NCI-H2029 (cell line): ENCODE results near the gene CPED1.
"Not testable (repeated sequence)": the region's sequence is repeated elsewhere in the genome, so short reads cannot be mapped to it uniquely, and the experiment has no call there.

ENCODE experiments used
- DNase-seq: peaks from one replicate; lab custom pipeline; 2025; lab: John Stamatoyannopoulos, UW

CPED1 gene

DNA sequence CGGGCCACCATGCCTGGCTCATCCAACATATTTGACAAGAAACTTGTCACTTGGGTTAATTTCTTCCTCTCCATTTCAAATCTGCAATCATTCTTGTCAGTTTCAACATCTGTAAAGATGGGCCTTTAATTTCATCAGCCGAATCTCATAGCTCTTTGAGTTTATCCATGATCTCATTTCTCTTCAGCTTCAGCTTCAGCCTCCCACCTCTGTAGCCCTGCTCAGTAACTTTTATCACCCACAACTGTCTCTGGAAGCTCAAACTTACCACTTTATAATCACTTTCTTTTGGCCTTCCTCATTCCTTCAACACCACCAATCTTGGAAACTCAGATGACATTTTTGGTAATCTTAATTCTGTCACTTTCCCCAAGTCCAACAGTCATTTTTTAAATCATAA, 83.2 kb downstream of the CPED1 start:
- DNase-seq, result no peak

DNA sequence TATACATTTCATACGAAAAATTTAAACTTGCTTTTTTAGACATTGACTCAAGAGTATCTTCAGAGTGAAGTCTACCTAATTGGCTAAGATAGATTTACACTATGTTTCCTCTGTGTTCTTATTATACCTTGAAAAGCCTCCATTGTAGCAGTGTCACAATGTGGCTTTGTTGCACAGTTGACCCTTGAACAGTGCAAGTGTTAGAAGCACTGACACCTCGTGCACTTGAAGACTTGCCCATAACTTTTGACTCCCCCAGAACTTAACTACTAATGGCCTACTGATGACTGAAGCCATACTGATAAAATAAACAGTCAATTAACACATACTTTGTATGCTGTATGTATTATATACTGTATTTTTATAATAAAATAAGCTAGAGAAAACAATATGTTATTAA, 84.3 kb downstream of the CPED1 start:
- DNase-seq, result no peak

- DNase-seq, result no peak
These were observed 85.1 kb downstream of the CPED1 start for GRCh38 chr7:121073463-121074099.

DNA sequence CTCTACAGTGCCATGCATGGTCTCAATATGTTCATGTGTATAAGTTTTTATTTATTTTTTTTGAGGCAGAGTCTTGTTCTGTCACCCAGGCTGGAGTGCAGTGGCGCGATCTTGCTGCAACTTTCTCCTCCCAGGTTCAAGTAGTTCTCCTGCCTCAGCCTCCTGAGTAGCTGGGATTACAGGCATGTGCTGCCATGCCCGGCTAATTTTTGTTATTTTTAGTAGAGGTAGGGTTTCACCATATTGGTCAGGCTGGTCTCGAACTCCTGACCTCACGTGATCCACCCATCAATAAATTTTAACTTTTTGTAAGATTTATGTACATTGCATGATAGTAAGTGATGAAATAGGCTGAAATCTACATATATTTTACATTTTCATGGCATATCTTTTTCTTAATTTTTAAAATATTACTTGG, 86.9 kb downstream of the CPED1 start:
- DNase-seq, result not testable (repeated sequence)

DNA sequence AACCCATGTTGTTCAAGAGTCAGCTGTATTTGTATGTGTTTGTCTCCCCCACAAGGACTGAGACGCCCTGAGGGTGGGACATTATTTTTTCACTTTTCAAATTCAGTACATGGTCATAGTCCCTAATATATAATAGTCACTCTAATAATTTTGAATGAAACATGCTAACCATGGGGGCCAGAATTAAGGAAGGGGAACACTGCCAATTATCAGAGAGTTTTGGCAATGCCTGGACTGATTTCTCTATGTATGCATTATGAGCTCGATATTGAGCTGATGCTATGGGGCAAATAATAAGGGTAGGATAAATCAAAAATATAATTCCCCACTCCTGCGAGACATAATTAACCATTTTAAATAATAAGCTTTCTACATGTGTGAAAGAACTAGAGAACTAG, 87.4 kb downstream of the CPED1 start:
- DNase-seq, result no peak

DNA sequence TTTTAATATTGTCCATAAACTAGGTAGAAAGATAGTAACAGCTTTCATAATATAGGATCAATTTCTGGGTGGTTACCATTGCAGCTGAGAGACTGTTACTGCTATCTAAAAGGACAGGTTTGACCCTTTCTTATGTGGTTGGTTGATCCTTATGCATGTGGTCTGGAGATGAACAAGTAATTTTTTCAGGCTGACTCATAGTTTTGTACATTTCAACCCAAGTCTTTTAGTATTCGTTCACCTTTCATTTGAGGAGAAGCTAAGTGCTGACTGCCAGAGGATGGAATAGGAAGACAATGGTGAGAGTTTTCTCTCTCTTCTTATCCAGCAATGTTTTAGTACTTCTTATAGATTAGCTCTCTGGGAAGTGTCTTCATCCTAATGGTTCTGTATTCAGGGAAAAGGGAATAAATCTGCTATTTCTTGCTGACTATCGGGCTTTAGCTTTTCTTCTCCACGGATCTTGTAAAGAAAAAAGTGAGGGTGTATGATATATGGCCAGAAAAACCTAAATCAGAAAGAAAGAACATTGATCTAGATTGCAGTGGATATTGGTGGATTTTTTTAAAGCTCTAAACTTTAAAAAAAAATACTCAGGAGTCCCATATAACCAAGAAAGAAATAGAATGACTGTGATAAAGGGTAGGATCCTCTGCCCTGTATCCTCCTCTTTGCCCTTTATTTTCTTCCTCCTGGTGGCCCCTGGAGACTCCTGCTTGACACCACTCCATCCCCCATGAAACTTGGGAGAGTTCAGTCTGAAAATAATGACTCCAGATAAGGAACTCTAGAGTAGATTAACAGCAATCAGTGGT, 88.0 kb downstream of the CPED1 start:
- no peak for DNase-seq

- no peak for DNase-seq
These were observed 88.7 kb downstream of the CPED1 start for GRCh38 chr7:121077165-121077630.

- no peak for DNase-seq
These were observed 90.3 kb downstream of the CPED1 start for GRCh38 chr7:121078701-121079227.

- no peak for DNase-seq
These were observed 91.1 kb downstream of the CPED1 start for GRCh38 chr7:121079425-121080169.

DNA sequence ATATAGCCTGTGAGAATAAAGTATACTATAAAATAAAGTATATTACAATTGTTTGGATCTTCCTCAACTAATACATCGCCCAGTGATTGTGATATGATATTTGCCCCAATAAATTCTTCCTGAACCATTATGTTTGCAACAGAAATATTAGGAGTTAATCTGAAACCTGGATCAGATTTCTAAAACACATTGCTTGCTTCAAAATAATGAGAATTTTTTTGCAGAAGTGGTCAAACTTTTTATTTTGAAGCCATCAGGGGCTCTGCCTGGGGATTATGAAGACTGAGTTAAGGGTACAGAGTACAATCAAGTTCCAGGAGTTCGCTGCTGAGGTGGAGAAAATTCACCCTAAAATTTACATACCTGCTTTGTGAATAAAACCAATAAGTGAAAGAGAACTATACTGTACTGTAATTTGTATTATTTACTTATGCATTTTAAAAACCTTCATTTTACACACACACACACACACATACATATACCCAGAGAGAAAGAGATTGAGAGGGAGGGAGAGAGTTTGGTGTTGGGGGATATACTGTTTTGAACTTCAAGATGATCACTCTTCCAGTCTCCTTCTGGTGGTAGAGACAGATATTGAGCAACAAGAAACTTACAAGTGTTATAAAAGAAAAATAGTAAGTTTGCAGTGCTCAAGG, 91.9 kb downstream of the CPED1 start:
- no peak for DNase-seq

- no peak for DNase-seq
These were observed 92.4 kb downstream of the CPED1 start for GRCh38 chr7:121080913-121081326.

DNA sequence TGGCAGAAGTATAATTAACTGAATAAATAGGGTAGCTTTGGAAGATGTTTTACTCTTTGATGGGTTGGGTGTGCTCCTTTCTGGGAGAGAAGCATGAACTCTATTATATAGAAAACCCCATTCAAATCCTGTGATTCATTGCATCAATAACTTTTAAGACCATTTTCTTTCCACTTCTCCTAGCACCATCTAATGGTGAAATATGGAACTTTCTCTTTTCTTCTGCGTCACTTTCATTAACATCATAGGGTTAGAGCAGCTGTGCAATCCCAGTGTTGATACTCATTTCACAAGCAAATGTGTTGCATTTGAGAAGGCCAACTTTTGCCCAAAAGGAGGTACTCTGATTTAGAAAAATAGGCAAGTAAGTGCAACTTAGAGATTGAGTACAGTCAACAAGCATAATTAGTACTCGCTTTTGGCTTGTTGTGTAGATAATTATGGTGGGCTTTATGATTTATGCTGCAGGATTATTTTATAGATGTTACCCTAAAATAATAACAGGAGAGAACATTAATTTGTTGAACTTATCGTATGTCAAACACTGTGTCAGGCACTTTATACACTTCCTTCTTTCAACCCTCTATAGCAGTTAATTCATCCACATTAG, 92.9 kb downstream of the CPED1 start:
- DNase-seq, result peak; percentile 27

DNA sequence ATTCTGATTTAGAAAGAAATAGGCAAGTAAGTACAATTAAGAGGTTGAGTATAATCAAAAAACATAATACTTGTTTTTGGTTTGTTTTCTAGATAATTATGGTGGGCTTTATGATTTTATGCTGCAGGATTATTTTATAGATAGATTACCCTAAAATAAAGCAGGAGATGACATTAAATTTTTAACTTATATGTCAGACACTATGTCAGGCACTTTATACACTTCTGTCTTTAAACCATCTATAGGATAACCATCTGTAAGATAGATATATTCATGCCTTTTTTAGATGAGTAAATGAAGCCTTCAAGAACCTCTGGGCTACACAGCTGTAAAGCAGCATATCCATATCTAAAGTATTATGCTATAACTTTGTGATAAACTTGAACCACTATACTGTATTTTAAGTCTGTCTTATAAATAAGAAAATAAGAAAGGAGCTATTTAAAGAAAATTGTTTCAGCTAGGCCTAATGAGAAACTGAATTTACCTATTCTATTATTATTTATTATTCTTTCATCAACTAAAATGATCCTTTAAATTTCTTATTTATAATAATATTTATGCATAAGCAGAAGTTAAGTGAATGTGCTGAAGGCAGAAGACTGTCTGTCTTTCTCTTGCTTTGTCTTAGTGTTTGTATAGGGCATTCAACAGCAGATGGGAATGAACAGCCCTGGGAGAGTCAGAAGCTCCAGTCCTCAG, 94.0 kb downstream of the CPED1 start:
- DNase-seq, result no peak

DNA sequence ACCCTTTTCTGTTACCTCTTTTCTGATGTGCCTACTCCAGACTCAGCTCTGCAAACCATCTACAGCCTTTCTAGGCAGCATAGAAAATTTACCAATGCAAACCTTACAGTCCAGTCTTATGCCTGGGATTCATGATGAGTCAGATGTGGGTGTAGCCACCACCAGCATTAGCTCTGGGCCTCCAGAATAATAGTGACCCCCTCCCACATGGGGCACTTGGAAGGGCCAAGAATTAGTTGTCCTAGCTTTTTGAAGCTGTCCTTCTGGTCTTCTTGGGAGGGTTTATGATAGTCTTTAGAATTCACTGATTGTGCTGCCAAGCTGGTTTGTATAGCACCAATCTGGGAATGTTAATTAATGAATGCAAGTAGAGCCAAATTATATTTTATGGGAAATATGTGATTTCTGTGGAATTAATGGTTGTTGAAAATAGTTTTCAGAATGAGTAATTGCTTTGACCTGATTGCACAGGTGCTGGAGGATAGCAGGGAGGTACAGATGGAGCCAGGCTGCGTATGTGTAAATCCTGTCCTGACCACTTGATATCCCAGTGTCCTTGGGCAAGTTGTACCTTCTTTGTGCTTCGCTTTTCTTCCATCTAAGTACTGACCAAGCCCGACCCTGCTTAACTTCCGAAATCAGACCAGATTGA, 94.8 kb downstream of the CPED1 start:
- DNase-seq, result no peak

GRCh38 chr7:121083790-121084251, 95.3 kb downstream of the CPED1 start:
- no peak for DNase-seq

DNA sequence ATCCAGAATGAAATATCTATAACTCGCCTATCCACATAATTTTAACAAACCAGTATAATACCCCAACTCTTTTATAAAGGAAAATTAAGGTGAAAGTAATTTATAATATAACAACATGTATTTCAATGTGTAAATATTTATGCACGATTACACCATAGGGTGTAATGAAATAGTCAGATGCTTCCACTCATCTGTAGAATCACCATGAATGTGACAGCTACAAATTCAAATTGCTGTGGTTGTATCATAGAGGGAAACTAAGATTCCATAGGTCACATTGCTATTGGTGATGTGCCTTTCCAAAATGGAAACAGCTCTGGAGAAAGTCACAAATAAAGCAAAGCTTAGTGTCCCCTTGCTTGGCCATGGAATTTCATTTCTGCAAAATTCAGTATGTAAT, 95.7 kb downstream of the CPED1 start:
- no peak for DNase-seq

GRCh38 chr7:121084748-121085336, 96.3 kb downstream of the CPED1 start:
- DNase-seq, result no peak

DNA sequence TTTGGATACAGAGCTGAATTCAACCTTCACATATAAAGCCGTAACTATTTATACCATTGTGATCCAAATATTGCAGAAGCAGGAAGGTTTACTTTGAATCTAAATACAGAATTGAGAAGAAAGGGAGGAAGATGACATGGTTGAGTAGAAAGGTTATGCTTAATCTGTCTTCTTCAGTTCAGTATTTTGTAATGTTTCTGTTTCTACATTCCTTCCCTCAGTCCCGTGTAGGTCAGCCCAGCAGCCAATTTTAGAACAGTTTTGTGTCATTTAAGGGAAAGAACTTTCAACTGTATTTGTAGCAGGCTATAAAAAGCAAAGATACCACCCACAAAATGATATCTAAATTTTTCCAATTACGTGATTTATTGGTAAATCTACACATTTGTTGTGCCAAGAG, 97.4 kb downstream of the CPED1 start:
- no peak for DNase-seq

DNA sequence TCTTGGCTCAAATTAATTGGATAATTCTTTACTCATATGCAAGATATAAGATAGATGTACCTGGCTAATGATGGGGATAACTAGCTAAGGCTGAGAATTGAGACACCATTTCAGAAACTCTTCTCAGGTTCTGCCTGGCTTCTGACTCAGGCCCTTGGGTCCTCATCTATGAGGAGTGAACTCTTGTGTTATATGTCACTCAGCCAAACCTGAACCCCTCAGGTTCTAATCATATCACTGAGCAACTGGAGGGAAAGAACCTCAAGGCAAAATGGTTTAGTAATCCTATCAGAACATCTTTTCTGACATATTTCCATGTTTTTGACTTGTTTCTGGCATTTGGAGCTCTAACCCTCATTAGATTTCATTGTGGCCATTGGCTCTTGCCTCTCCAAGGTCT, 100.4 kb downstream of the CPED1 start:
- DNase-seq, result no peak

DNA sequence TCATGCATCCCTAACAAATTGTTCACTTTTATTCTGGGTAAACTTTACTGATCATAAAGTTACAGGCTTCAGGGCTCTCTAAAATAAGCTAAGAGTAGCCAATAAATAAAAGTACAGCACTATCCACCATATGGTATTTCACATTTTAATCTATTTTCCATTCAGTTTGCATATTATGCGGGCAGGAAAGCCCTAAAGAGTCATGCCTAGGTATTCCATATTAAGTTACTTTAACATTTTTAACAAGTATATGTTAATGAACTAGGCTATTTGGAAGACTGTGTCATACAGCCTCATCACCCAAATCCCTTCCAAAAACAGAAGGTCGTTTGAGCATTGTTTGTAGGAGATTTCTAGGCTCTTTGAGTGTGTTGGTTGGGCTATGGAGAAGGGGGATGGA, 106.3 kb downstream of the CPED1 start:
- no peak for DNase-seq
